DOHH2 (cell line): Measurements from ENCODE around the gene PKDCC.
"Not testable (repeated sequence)": the region's sequence is repeated elsewhere in the genome, so short reads cannot be mapped to it uniquely, and the experiment has no call there.

ENCODE experiments used
- H3F3A ChIP-seq: fragments of 200-600 bp; sonication (generic), shearing (Covaris generic); 2 replicates; pipeline ENCODE4 v1.6.0; 2016; ENCODE audit warnings: antibody characterized with exemption, mild to moderate bottlenecking; ENCODE audit not compliant: control insufficient read depth, insufficient read depth
- H3K27ac ChIP-seq: fragments of 200-600 bp; sonication (generic); 2 replicates; pipeline ENCODE4 v1.5.1; 2014; ENCODE audit warnings: low read depth, mild to moderate bottlenecking, low read length, moderate library complexity
- H3K27me3 ChIP-seq: fragments of 200-600 bp; sonication (generic); 2 replicates; pipeline ENCODE4 v1.6.1; 2014; ENCODE audit warnings: mild to moderate bottlenecking, low read length, mixed read lengths; ENCODE audit not compliant: control insufficient read depth
- H3K36me3 ChIP-seq: fragments of 200-600 bp; sonication (generic); 2 replicates; pipeline ENCODE4 v1.6.1; 2014; ENCODE audit warnings: mild to moderate bottlenecking, low read length, moderate library complexity, mixed read lengths; ENCODE audit not compliant: control insufficient read depth
- H3K4me1 ChIP-seq: fragments of 200-600 bp; sonication (generic); 2 replicates; pipeline ENCODE4 v1.6.1; 2014; ENCODE audit warnings: mild to moderate bottlenecking, low read length, mixed read lengths; ENCODE audit not compliant: control insufficient read depth
- H3K4me2 ChIP-seq: fragments of 200-600 bp; sonication (generic); 2 replicates; pipeline ENCODE4 v1.6.0; 2014; ENCODE audit warnings: mild to moderate bottlenecking, low read length, moderate library complexity
- H3K4me3 ChIP-seq: fragments of 200-600 bp; sonication (generic); 2 replicates; pipeline ENCODE4 v1.5.1; 2014; ENCODE audit warnings: mild to moderate bottlenecking, low read length, mixed read lengths
- H3K79me2 ChIP-seq: fragments of 200-600 bp; sonication (generic); 2 replicates; pipeline ENCODE4 v1.6.1; 2014; ENCODE audit warnings: mild to moderate bottlenecking, low read length, mixed read lengths; ENCODE audit not compliant: control insufficient read depth
- H3K9me2 ChIP-seq: fragments of 200-600 bp; sonication (generic); replicated peaks from 2 replicates; pipeline ENCODE4 v1.6.1; 2014; ENCODE audit warnings: mild to moderate bottlenecking, low read length, mixed read lengths; ENCODE audit not compliant: control insufficient read depth
- H3K9me3 ChIP-seq: fragments of 200-600 bp; sonication (generic); 2 replicates; pipeline ENCODE4 v1.6.1; 2014; ENCODE audit warnings: antibody characterized with exemption, low read length, mixed read lengths; ENCODE audit not compliant: control insufficient read depth, insufficient read depth
- H4K20me1 ChIP-seq: fragments of 200-600 bp; sonication (generic); 2 replicates; pipeline ENCODE4 v1.6.0; 2014; ENCODE audit warnings: low read depth, mild to moderate bottlenecking, antibody characterized with exemption, low read length, moderate library complexity; ENCODE audit not compliant: control insufficient read depth, insufficient read depth
- CTCF ChIP-seq: fragments of 200-600 bp; sonication (generic); IDR thresholded peaks from one replicate; pipeline ENCODE4 v1.5.1; 2014; ENCODE audit warnings: antibody characterized with exemption, mild to moderate bottlenecking, low read depth, low read length; ENCODE audit not compliant: poor library complexity, severe bottlenecking
- EZH2phosphoT487 ChIP-seq: fragments of 200-600 bp; sonication (generic); IDR thresholded peaks from 2 replicates; pipeline ENCODE4 v1.6.1; 2017; ENCODE audit warnings: borderline replicate concordance, mild to moderate bottlenecking, antibody characterized with exemption, low read length, moderate library complexity, mixed read lengths

PKDCC gene

GRCh38 chr2:42032224-42032620, 15.6 kb upstream of the PKDCC start:
- H3K36me3 ChIP-seq: no peaks in the 10 kb centered on the region
- no peaks in the 10 kb centered on the region for H4K20me1 ChIP-seq
- no peaks in the 10 kb centered on the region for H3K9me3 ChIP-seq
- H3K4me1 ChIP-seq: peaks cover 16% of the 10 kb centered on the region
- H3K27me3 ChIP-seq: no peaks in the 10 kb centered on the region
- H3K4me3 ChIP-seq: no peak overlapping the region
- H3F3A ChIP-seq: no peaks in the 10 kb centered on the region
- no peak overlapping the region for H3K4me2 ChIP-seq
- H3K9me2 ChIP-seq: no peaks in the 10 kb centered on the region
- TF ChIP-seq EZH2phosphoT487 (no peak), CTCF (no peak)
- no peak overlapping the region for H3K27ac ChIP-seq
- no peaks in the 10 kb centered on the region for H3K79me2 ChIP-seq

- no peaks in the 10 kb centered on the region for H3K9me3 ChIP-seq
- no peak overlapping the region for H3K4me3 ChIP-seq
- H3K27ac ChIP-seq: no peak overlapping the region
- H3K9me2 ChIP-seq: no peaks in the 10 kb centered on the region
- no peaks in the 10 kb centered on the region for H3K79me2 ChIP-seq
- H4K20me1 ChIP-seq: no peaks in the 10 kb centered on the region
- H3F3A ChIP-seq: no peaks in the 10 kb centered on the region
- TF ChIP-seq CTCF (no peak), EZH2phosphoT487 (no peak)
- H3K36me3 ChIP-seq: no peaks in the 10 kb centered on the region
- H3K4me1 ChIP-seq: peaks cover 16% of the 10 kb centered on the region
- H3K27me3 ChIP-seq: no peaks in the 10 kb centered on the region
- no peak overlapping the region for H3K4me2 ChIP-seq
Observed at GRCh38 chr2:42032745-42033144, 15.1 kb upstream of the PKDCC start.

- not testable (repeated sequence) for H3K79me2 ChIP-seq, H3K27ac ChIP-seq, H3K9me3 ChIP-seq, H3K4me3 ChIP-seq, H3K9me2 ChIP-seq, H4K20me1 ChIP-seq, H3K36me3 ChIP-seq, H3K27me3 ChIP-seq, H3K4me1 ChIP-seq, H3K4me2 ChIP-seq, H3F3A ChIP-seq
Observed at GRCh38 chr2:42034096-42034495, 13.7 kb upstream of the PKDCC start.

- H3K27ac ChIP-seq: no peak overlapping the region
- no peaks in the 10 kb centered on the region for H3K27me3 ChIP-seq
Observed at GRCh38 chr2:42035241-42035640, 12.6 kb upstream of the PKDCC start.

More at GRCh38 chr2:42035241-42035640, 12.6 kb upstream of the PKDCC start:
- Histone ChIP-seq H3K4me2 (no peak overlapping the region), H3F3A (no peaks in the 10 kb centered on the region), H4K20me1 (no peaks in the 10 kb centered on the region), H3K36me3 (no peaks in the 10 kb centered on the region), H3K4me1 (no peaks in the 10 kb centered on the region), H3K9me3 (no peaks in the 10 kb centered on the region), H3K9me2 (no peaks in the 10 kb centered on the region), H3K4me3 (no peak overlapping the region), H3K79me2 (no peaks in the 10 kb centered on the region)
- no peak for TF ChIP-seq CTCF
- no peak for TF ChIP-seq EZH2phosphoT487
